B cell (primary cell): ENCODE results near the gene ADAMTSL2.

Source experiments
- CTCF ChIP-seq: fragments of 200-600 bp; IDR thresholded peaks from one replicate; pipeline ENCODE4 v1.8.0; 2022; ENCODE audit warnings: antibody characterized with exemption, mild to moderate bottlenecking
- EZH2 ChIP-seq: IDR thresholded peaks from 2 replicates; pipeline ENCODE4 v1.6.1; 2012; ENCODE audit warnings: borderline replicate concordance, low read depth, mild to moderate bottlenecking, moderate library complexity, low read length; ENCODE audit not compliant: insufficient read depth, poor library complexity, severe bottlenecking

DNA sequence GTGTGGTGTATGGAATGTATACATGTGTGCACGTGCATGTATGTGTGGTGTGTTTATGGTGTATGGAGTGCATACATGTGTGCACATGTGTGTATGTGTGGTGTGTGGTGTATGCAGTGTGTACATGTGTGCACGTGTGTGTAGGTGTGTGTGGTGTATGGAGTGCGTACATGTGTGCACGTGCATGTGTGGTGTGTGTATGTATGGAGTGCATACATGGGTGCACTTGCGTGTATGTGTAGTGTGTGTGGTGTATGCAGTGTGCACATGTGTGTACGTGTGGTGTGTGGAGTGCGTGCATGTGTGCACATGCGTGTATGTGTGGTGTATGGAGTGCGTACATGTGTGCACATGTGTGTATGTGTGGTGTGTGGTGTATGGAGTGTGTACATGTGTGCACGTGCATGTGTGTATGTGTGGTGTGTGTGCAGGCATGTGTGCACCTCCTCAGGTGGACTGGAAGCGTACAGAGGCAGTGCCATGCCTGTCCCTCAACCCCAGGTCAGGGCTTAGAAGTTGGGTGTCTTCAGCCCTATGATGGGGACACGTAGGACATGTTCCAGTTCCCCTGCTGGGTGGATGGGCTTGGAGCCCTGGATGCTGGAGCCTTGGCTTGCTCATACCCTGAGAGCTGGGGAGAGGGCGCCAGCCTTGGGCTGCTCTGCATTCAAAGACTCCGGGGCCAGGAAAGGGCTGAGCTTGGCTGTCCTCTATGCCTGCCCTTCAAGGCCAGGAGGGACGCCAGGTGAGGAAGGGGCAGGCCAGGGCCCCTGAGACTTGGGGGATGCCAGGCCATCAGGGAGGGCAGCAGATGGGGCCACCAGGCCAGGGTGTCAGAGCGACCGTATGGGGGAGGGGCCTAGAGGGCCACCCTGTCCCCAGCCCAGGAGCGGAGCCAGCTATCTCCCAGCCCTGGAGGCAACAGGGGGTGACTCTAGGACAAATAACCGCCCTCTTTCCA is 22.0 kb upstream of the ADAMTSL2 start:
- no peak for TF ChIP-seq CTCF
- TF ChIP-seq EZH2: no peak
